HCT116 (cell line): ENCODE results near the gene SUV39H1. TPM values are rescaled to one million over a fixed set of nuclear protein-coding genes. Genes with fewer than 3 reads are reported as not detected.

Experiments used
- ATAC-seq: fragments of 200-7000 bp; cut with Tn5 transposase; 2 replicates; pipeline ENCODE4 v1.9.1; 2020; ENCODE audit warnings: mild to moderate bottlenecking, moderate library complexity
- BruUV-seq: library from RNA; stranded (reverse); fragments of 400-500 nt; replicated peaks from 2 replicates; lab custom pipeline; 2021; lab: Mats Ljungman, UMichigan
- CTCF ChIA-PET: fragments of 300-600 bp; sonication (Branson Sonifier 250); formaldehyde crosslinking; loops from one replicate; lab custom pipeline; 2021; ENCODE audit warnings: antibody characterized with exemption; lab: Charles Lee
- POLR2A ChIA-PET: fragments of 300-600, 350-600 bp; sonication (Branson Sonifier 250); formaldehyde crosslinking; loops from one replicate; lab custom pipeline; 2021; ENCODE audit warnings: antibody characterized with exemption; lab: Charles Lee
- RAD21 ChIA-PET, 2 experiments: fragments of 300-600 bp; sonication (Branson Sonifier 250); formaldehyde crosslinking; loops; one replicate each; lab custom pipeline; 2023; ENCODE audit warnings: low total read pairs in 2 of 2; ENCODE audit not compliant: uncharacterized antibody in 2 of 2, unreplicated experiment in 2 of 2, low non-redundant PET in 1 of 2; lab: Charles Lee
- DNase-seq: peaks from one replicate; pipeline ENCODE4 v3.0.0-alpha.2; 2010; ENCODE audit warnings: low read depth, low spot score
- H2AFZ ChIP-seq: fragments of 200-600 bp; shearing (Covaris generic), sonication (generic); 2 replicates; pipeline ENCODE4 v1.6.1; 2017; ENCODE audit warnings: low read depth, mixed run types, mixed read lengths, antibody characterized with exemption, low read length; ENCODE audit not compliant: poor library complexity, severe bottlenecking
- H3K27ac ChIP-seq: 2 replicates; pipeline ENCODE4 v1.5.1; 2012; ENCODE audit warnings: low read depth, low read length
- H3K27me3 ChIP-seq: fragments of 200-600 bp; sonication (generic); 2 replicates; pipeline ENCODE4 v1.6.1; 2016; ENCODE audit warnings: mixed run types, low read length, mixed read lengths; ENCODE audit not compliant: insufficient read depth
- H3K36me3 ChIP-seq, 2 experiments: fragments of 200-500 bp in 1 of 2; fragments of 200-600 bp in 1 of 2; sonication (Bioruptor generic) in 1 of 2; sonication (generic) in 1 of 2; 2 replicates each; pipeline versions ENCODE4 v1.5.1 to v1.6.1; 2014 to 2016; ENCODE audit warnings: low read length in 2 of 2, inconsistent platforms in 1 of 2, mixed read lengths in 1 of 2, mixed run types in 1 of 2; ENCODE audit not compliant: insufficient read depth in 2 of 2, control insufficient read depth in 1 of 2
- H3K4me1 ChIP-seq, 2 experiments: fragments of 200-600 bp in 1 of 2; sonication (generic) in 1 of 2; 2 replicates each; pipeline versions ENCODE4 v1.5.1 to v1.6.1; 2012 to 2017; ENCODE audit warnings: low read length in 2 of 2, inconsistent platforms in 1 of 2, mild to moderate bottlenecking in 1 of 2, mixed read lengths in 1 of 2, mixed run types in 1 of 2, moderate library complexity in 1 of 2; ENCODE audit not compliant: insufficient read depth in 2 of 2, control insufficient read depth in 1 of 2
- H3K4me2 ChIP-seq: fragments of 200-600 bp; sonication (generic); 2 replicates; pipeline ENCODE4 v1.6.1; 2017; ENCODE audit warnings: mixed run types, low read length, mixed read lengths
- H3K4me3 ChIP-seq, 2 experiments: fragments of 200-600 bp in 1 of 2; sonication (generic) in 1 of 2; replicated peaks in 1 of 2; 2 replicates each; pipeline ENCODE4 v1.5.1; 2011 to 2016; ENCODE audit warnings: low read length in 2 of 2, control low read depth in 1 of 2, low read depth in 1 of 2, mild to moderate bottlenecking in 1 of 2, mixed read lengths in 1 of 2, mixed run types in 1 of 2
- H3K79me2 ChIP-seq: fragments of 200-600 bp; sonication (generic); 2 replicates; pipeline ENCODE4 v1.6.1; 2017; ENCODE audit warnings: mild to moderate bottlenecking, mixed run types, low read length, moderate library complexity, mixed read lengths; ENCODE audit not compliant: insufficient read depth
- H3K9ac ChIP-seq: fragments of 200-600 bp; sonication (generic); 2 replicates; pipeline ENCODE4 v1.6.1; 2016; ENCODE audit warnings: low read length, mixed read lengths
- H3K9me2 ChIP-seq: fragments of 200-600 bp; sonication (generic), shearing (Covaris generic); 2 replicates; pipeline ENCODE4 v1.6.1; 2017; ENCODE audit warnings: mixed run types, mild to moderate bottlenecking, moderate library complexity; ENCODE audit not compliant: insufficient read depth
- H3K9me3 ChIP-seq, 2 experiments: fragments of 200-500 bp in 1 of 2; fragments of 200-600 bp in 1 of 2; sonication (Bioruptor generic) in 1 of 2; sonication (generic) in 1 of 2; 2 replicates each; pipeline ENCODE4 v1.6.1; 2014 to 2017; ENCODE audit warnings: low read length in 2 of 2, mixed read lengths in 2 of 2, inconsistent platforms in 1 of 2, low read depth in 1 of 2, mild to moderate bottlenecking in 1 of 2, mixed run types in 1 of 2, moderate library complexity in 1 of 2; ENCODE audit not compliant: control insufficient read depth in 1 of 2, insufficient read depth in 1 of 2
- H4K20me1 ChIP-seq: fragments of 200-600 bp; sonication (generic), shearing (Covaris generic); 2 replicates; pipeline ENCODE4 v1.6.1; 2017; ENCODE audit warnings: mixed run types, mild to moderate bottlenecking, moderate library complexity; ENCODE audit not compliant: insufficient read depth
- EGR1 ChIP-seq: IDR thresholded peaks from 2 replicates; pipeline ENCODE4 v1.6.1; 2012; ENCODE audit warnings: low read depth
- ELF1 ChIP-seq: IDR thresholded peaks from 2 replicates; pipeline ENCODE4 v1.6.1; 2012; ENCODE audit warnings: low read depth, borderline replicate concordance
- EZH2 ChIP-seq: fragments of 200-600 bp; sonication (generic); IDR thresholded peaks from 2 replicates; pipeline ENCODE4 v1.6.1; 2017; ENCODE audit warnings: antibody characterized with exemption, mixed run types
- EZH2phosphoT487 ChIP-seq: fragments of 200-600 bp; IDR thresholded peaks from 2 replicates; pipeline ENCODE4 v1.6.1; 2018; ENCODE audit warnings: antibody characterized with exemption, borderline replicate concordance
- FOSL1 ChIP-seq: IDR thresholded peaks from 2 replicates; pipeline ENCODE4 v1.6.1; 2012; ENCODE audit warnings: low read depth
- JUND ChIP-seq: IDR thresholded peaks from 2 replicates; pipeline ENCODE4 v1.6.1; 2012
- POLR2A ChIP-seq: IDR thresholded peaks from 2 replicates; pipeline ENCODE4 v1.7.0; 2011; ENCODE audit warnings: borderline replicate concordance; ENCODE audit not compliant: insufficient read depth, insufficient read length; ENCODE audit errors: extremely low read depth
- RAD21 ChIP-seq: IDR thresholded peaks from 2 replicates; pipeline ENCODE4 v1.6.1; 2012; ENCODE audit warnings: low read depth, mild to moderate bottlenecking
- SIN3A ChIP-seq: IDR thresholded peaks from 2 replicates; pipeline ENCODE4 v1.6.1; 2012; ENCODE audit warnings: low read depth
- SP1 ChIP-seq: IDR thresholded peaks from 2 replicates; pipeline ENCODE4 v1.6.1; 2012; ENCODE audit warnings: low read depth
- SRF ChIP-seq: IDR thresholded peaks from 2 replicates; pipeline ENCODE4 v1.6.1; 2012; ENCODE audit warnings: low read depth
- YY1 ChIP-seq: IDR thresholded peaks from 2 replicates; pipeline ENCODE4 v1.6.1; 2011; ENCODE audit warnings: low read length, low read depth, moderate library complexity, mild to moderate bottlenecking; ENCODE audit not compliant: insufficient replicate concordance; ENCODE audit errors: extremely low read depth
- ZFX ChIP-seq: fragments of 450-650 bp; IDR thresholded peaks from 2 replicates; pipeline ENCODE4 v1.6.1; 2017
- intact Hi-C: fragments of 100-400 bp; cut with micrococcal nuclease; formaldehyde crosslinking; loops from 2 replicates; pipeline ENCODE4 v1.10.0; 2022
- total RNA-seq: library from RNA; stranded (reverse); gene quantifications from one replicate; pipeline ENCODE4 v1.2.1, GENCODE V29; 2021; ENCODE audit not compliant: unreplicated experiment
- TF ChIP-seq, protein P1 (sequence below): IDR thresholded peaks from 2 replicates; pipeline ENCODE4 v1.6.1; 2012; ENCODE audit warnings: low read depth

SUV39H1 gene
- total RNA-seq, 1 experiment from 2014 or later: 16.3 TPM

DNA sequence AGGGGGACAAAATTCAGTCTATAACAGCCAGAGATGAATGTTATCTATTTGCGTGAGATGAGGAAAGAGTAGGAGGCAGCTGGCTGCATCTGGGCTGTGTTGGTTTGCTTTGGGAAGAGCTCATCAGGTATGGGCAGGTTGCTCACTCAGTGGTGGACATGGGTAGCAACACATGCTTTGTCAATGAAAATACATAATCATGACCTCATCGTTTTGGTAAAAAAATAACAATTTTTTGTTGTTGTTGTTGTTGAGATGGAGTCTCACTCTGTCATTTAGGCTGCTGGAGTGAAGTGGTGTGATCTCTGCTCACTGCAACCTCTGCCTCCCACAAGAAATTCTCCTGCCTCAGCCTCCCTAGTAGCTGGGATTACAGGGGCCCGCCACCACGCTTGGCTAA, 48.7 kb downstream of the SUV39H1 start:
- BruUV-seq: no TSS peak
- no peak for DNase-seq
- Histone ChIP-seq H4K20me1 (no peaks in the 10 kb centered on the region), H3K36me3 (no peaks in the 10 kb centered on the region), H3K4me3 (no peak overlapping the region), H3K4me2 (no peak overlapping the region), H3K4me1 (no peaks in the 10 kb centered on the region), H2AFZ (no peak overlapping the region), H3K79me2 (no peaks in the 10 kb centered on the region), H3K9ac (no peak overlapping the region), H3K9me3 (no peaks in the 10 kb centered on the region), H3K9me2 (no peaks in the 10 kb centered on the region), H3K27ac (no peak overlapping the region), H3K27me3 (no peaks in the 10 kb centered on the region)
- intact Hi-C loops: no loop called here
- ATAC-seq: no peak
- ChIA-PET POLR2A (interaction anchor here (0.7 kb wide), 1 partner anchor 333 kb away, joined by 6 read pairs; no protein-coding TSS in a partner anchor), CTCF (no interaction called here), RAD21 (no interaction called here)
- TF ChIP-seq SP1 (no peak), ELF1 (no peak), EZH2phosphoT487 (no peak), POLR2A (no peak), SRF (no peak), EZH2 (no peak), JUND (no peak), RAD21 (no peak), FOSL1 (no peak), SIN3A (no peak), EGR1 (no peak), ZFX (no peak), YY1 (no peak)
- TF ChIP-seq, protein P1, sequence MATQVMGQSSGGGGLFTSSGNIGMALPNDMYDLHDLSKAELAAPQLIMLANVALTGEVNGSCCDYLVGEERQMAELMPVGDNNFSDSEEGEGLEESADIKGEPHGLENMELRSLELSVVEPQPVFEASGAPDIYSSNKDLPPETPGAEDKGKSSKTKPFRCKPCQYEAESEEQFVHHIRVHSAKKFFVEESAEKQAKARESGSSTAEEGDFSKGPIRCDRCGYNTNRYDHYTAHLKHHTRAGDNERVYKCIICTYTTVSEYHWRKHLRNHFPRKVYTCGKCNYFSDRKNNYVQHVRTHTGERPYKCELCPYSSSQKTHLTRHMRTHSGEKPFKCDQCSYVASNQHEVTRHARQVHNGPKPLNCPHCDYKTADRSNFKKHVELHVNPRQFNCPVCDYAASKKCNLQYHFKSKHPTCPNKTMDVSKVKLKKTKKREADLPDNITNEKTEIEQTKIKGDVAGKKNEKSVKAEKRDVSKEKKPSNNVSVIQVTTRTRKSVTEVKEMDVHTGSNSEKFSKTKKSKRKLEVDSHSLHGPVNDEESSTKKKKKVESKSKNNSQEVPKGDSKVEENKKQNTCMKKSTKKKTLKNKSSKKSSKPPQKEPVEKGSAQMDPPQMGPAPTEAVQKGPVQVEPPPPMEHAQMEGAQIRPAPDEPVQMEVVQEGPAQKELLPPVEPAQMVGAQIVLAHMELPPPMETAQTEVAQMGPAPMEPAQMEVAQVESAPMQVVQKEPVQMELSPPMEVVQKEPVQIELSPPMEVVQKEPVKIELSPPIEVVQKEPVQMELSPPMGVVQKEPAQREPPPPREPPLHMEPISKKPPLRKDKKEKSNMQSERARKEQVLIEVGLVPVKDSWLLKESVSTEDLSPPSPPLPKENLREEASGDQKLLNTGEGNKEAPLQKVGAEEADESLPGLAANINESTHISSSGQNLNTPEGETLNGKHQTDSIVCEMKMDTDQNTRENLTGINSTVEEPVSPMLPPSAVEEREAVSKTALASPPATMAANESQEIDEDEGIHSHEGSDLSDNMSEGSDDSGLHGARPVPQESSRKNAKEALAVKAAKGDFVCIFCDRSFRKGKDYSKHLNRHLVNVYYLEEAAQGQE: no peak
